ENCODE results near the gene GOLGA6A. TPM values are rescaled to one million over a fixed set of nuclear protein-coding genes. Genes with fewer than 3 reads are reported as not detected.

Gene GOLGA6A
- total and polyA plus RNA-seq, 2 experiments from 2014 or later: not detected

DNA sequence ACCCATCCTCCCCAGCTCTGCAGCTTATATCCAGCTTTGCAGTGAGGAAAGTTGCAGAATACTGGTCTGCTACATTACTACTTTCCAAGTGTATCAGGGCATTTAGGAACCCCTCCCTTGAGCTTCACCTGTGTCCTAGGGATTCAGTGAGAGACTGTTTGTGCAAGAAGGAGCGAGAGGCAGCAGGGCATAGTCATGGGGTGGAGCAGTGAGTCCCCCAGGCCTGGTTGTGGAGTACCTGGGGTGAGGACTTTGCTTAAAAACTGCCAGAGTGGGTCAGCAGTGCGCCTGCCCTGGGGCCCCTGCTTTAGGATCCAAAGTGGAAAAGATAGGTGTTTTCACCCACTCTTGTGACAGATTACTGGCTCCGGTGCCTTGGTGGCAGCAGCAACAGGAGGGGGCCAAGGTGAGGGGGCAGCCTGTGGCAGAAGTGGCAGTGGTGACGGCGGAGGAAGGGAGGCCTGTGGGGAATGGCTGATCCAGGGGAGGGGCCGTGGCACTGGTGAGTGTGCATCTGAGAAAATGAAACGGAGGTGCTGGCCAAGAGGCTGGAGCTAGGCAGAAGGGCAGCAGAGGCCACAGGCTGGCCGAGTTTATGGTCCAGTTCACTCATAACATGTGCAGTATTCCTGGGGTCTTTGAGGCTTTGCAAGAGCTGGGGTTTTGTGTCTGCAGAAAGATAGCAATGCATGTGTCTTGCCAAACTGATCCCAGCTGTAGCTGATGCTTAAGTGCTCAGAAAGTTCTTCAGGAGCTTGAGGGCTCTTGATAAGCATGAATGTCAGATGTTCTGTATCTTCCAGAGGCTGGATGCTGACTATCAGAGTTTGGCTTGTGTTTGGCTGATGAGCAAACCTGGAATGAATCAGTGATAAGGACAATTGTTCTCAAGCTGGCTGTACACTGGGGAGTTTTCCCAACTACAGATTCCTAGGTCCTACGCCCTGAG, 43.4 kb downstream of the GOLGA6A start:
- H3K4me2 ChIP-seq: no peak overlapping the region
- no peaks in the 10 kb centered on the region for H3K36me3 ChIP-seq (replicated peaks; ENCODE audit: insufficient read depth, low read depth)
- DNase-seq (ENCODE audit: low spot score): no peak

DNA sequence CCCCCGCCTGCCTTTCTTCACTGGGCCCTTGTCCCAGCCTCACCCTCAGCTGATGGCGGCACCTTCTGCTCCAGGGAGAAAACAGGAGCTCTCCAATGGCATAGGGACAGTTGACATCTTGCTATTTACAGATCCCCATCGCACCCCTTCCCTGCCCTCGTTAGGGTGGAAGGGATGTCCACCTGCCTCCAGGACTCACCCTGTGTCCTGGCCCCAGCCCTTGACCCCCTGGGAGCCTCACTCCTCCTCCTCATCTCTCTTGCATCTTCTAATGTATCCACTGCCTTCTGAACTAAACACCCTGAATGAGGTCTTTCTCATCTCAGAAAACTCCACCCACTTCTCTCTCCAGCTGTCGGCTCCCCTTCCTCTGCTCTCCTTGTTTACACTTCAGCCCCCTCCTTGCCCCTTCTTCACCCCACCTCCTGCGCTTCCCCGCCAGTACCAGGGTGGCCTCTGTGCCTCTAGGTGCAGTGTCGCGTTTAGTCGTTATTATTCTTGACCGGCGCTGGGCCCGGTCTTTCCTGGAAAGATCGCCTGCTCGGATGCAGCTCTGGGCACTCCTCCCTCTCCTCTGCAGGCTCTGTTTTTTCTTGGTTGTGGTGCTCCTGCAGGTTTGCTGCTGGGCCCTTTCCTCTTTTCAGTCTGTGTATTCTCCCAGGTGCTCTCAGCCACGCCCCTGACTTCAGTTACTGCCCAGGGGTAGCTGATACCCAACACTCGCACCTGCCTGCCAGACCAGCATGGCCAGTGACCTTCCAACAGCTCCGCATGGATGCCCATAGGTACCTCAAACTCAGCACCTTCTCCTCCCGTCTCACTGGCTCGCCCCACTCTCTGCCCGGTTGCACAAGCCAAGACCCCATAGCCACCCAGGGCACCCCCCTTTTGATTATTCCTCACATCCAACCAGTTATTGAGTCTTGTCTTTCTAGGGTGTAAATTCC, 44.9 kb downstream of the GOLGA6A start:
- TF ChIP-seq EZH2 (IDR thresholded peaks at IDR 0.05; ENCODE audit: borderline replicate concordance): no peak
- TF ChIP-seq EZH2phosphoT487 (IDR thresholded peaks at IDR 0.05; ENCODE audit: low read depth, severe bottlenecking, unreplicated experiment): no peak
- TF ChIP-seq, protein P1, sequence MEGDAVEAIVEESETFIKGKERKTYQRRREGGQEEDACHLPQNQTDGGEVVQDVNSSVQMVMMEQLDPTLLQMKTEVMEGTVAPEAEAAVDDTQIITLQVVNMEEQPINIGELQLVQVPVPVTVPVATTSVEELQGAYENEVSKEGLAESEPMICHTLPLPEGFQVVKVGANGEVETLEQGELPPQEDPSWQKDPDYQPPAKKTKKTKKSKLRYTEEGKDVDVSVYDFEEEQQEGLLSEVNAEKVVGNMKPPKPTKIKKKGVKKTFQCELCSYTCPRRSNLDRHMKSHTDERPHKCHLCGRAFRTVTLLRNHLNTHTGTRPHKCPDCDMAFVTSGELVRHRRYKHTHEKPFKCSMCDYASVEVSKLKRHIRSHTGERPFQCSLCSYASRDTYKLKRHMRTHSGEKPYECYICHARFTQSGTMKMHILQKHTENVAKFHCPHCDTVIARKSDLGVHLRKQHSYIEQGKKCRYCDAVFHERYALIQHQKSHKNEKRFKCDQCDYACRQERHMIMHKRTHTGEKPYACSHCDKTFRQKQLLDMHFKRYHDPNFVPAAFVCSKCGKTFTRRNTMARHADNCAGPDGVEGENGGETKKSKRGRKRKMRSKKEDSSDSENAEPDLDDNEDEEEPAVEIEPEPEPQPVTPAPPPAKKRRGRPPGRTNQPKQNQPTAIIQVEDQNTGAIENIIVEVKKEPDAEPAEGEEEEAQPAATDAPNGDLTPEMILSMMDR (IDR thresholded peaks at IDR 0.05; ENCODE audit: poor library complexity): no peak
- 88% methylated on average over 21 of the region's 21 CpGs for WGBS (ENCODE audit: low lambda C conversion rate, missing lambda C conversion rate)
- H4K20me1 ChIP-seq (ENCODE audit: insufficient read depth, poor library complexity, severe bottlenecking): no peaks in the 10 kb centered on the region
- no peaks in the 10 kb centered on the region for H3K27me3 ChIP-seq
- H3K9me3 ChIP-seq (ENCODE audit: low read depth): no peaks in the 10 kb centered on the region
- no peak overlapping the region for H3K4me3 ChIP-seq
- H3K79me2 ChIP-seq: no peaks in the 10 kb centered on the region
- H3K4me1 ChIP-seq (ENCODE audit: insufficient read depth): no peaks in the 10 kb centered on the region
- no peak overlapping the region for H2AFZ ChIP-seq
- no peak overlapping the region for H3K4me2 ChIP-seq
- no peak for DNase-seq (ENCODE audit: low spot score)
- no peaks in the 10 kb centered on the region for H3K36me3 ChIP-seq (replicated peaks; ENCODE audit: insufficient read depth, low read depth)
- no peak overlapping the region for H3K27ac ChIP-seq
- no peaks in the 10 kb centered on the region for H3K9me2 ChIP-seq (replicated peaks; ENCODE audit: insufficient read depth)

More for the DNA sequence above, 43.4 kb downstream of the GOLGA6A start:
- no peak for TF ChIP-seq EZH2 (IDR thresholded peaks at IDR 0.05; ENCODE audit: borderline replicate concordance)
- TF ChIP-seq, protein P1 (IDR thresholded peaks at IDR 0.05; ENCODE audit: poor library complexity): no peak
- TF ChIP-seq EZH2phosphoT487 (IDR thresholded peaks at IDR 0.05; ENCODE audit: low read depth, severe bottlenecking, unreplicated experiment): no peak
- 78% methylated on average over 9 of the region's 9 CpGs for WGBS (ENCODE audit: low lambda C conversion rate, missing lambda C conversion rate)
- H3K4me3 ChIP-seq: no peak overlapping the region
- no peak overlapping the region for H2AFZ ChIP-seq
- no peaks in the 10 kb centered on the region for H3K9me2 ChIP-seq (replicated peaks; ENCODE audit: insufficient read depth)
- no peaks in the 10 kb centered on the region for H3K27me3 ChIP-seq
- H3K27ac ChIP-seq: peak overlapping the region; percentile 82
- no peaks in the 10 kb centered on the region for H3K4me1 ChIP-seq (ENCODE audit: insufficient read depth)
- no peaks in the 10 kb centered on the region for H3K9me3 ChIP-seq (ENCODE audit: low read depth)
- H3K79me2 ChIP-seq: no peaks in the 10 kb centered on the region
- H4K20me1 ChIP-seq (ENCODE audit: insufficient read depth, poor library complexity, severe bottlenecking): no peaks in the 10 kb centered on the region

DNA sequence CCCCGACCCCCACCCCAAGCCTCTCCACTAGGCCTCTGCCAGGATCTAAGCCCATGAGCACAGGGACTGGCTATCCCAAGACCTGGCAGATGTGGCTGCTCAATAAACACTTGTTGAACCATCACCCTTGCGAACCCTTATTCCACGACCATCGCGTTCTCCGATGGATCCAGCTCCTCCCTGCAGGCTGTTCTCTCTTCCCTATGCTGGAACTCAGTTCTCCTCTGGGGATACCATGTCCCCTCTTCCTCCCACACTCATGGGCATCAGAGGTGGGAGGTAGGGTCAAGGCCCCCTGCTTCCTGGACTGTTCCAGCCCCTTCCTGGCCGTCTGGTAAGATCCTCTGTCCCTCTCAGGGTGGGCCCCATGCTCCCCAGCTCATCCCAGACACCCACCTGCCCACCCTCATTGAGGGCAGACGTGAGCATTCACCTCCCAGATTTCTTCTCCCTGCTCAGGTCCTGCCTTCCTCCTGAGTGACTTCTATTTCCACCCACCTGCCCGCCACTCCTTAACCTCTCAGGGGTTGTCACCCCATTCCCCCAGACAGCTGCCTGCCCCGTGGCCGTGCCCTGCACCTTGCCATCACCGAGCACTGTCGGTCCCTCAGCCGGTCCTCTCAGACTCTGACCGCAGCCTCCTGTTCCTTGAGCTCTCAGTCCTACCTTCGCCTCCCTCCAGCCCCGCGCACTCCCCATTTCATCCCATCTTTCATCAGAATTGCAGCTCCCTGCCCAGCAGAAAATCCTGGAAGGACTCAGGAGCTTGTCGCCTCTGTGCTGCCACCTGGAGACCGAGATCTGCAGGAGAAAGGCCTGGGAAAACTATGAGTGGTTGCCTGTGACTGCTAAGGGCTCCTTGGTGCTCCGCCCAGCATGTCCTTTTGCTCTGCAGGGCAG, 45.8 kb downstream of the GOLGA6A start:
- H3K27ac ChIP-seq: no peak overlapping the region
- no peaks in the 10 kb centered on the region for H3K9me2 ChIP-seq (replicated peaks; ENCODE audit: insufficient read depth)
- no peaks in the 10 kb centered on the region for H3K27me3 ChIP-seq
- H3K79me2 ChIP-seq: no peaks in the 10 kb centered on the region
- no peaks in the 10 kb centered on the region for H4K20me1 ChIP-seq (ENCODE audit: insufficient read depth, poor library complexity, severe bottlenecking)
- DNase-seq (ENCODE audit: low spot score): peak; percentile 79
- TF ChIP-seq, protein P1 (IDR thresholded peaks at IDR 0.05; ENCODE audit: poor library complexity): peak; percentile 61
- no peak for TF ChIP-seq EZH2 (IDR thresholded peaks at IDR 0.05; ENCODE audit: borderline replicate concordance)
- no peaks in the 10 kb centered on the region for H3K9me3 ChIP-seq (ENCODE audit: low read depth)
- no peak overlapping the region for H2AFZ ChIP-seq
- H3K4me2 ChIP-seq: no peak overlapping the region
- H3K4me1 ChIP-seq (ENCODE audit: insufficient read depth): no peaks in the 10 kb centered on the region
- no peaks in the 10 kb centered on the region for H3K36me3 ChIP-seq (replicated peaks; ENCODE audit: insufficient read depth, low read depth)
- WGBS (ENCODE audit: low lambda C conversion rate, missing lambda C conversion rate): 74% methylated on average over 21 of the region's 21 CpGs
- H3K4me3 ChIP-seq: no peak overlapping the region
